Measurements from ENCODE around the gene LIN37. TPM values are rescaled to one million over a fixed set of nuclear protein-coding genes. Genes with fewer than 3 reads are reported as not detected.

The LIN37 gene
- total RNA-seq, 1 donor from 2014 or later, result 9.0 TPM

GRCh38 chr19:35756377-35757230, 8.2 kb downstream of the LIN37 start, which contains the start of gene HSPB6:
HSPB6 (minus strand) TSS chr19:35757029; CDS start chr19:35757008, 21 bp downstream.
- TF ChIP-seq CTCF (IDR thresholded peaks at IDR 0.05; ENCODE audit: unreplicated experiment), result no peak
- Mint-ChIP-seq H3K36me3 (ENCODE audit: low read depth, unreplicated experiment) (peaks cover 8% of the 10 kb centered on the region), H3K4me1 (ENCODE audit: unreplicated experiment) (peaks cover 18% of the 10 kb centered on the region), H3K27ac (ENCODE audit: unreplicated experiment) (peak within 1 kb of the TSS; percentile 86), H3K27me3 (ENCODE audit: unreplicated experiment) (peaks cover 25% of the 10 kb centered on the region), H3K4me3 (ENCODE audit: unreplicated experiment) (peak within 1 kb of the TSS; percentile 94), H3K9me3 (ENCODE audit: unreplicated experiment) (no peaks in the 10 kb centered on the region)
- peak; percentile 37 for DNase-seq (ENCODE audit: low spot score)

GRCh38 chr19:35757231-35757748, 8.9 kb downstream of the LIN37 start:
- no peak for TF ChIP-seq CTCF (IDR thresholded peaks at IDR 0.05; ENCODE audit: unreplicated experiment)
- Mint-ChIP-seq H3K9me3 (ENCODE audit: unreplicated experiment) (no peaks in the 10 kb centered on the region), H3K27me3 (ENCODE audit: unreplicated experiment) (peaks cover 27% of the 10 kb centered on the region), H3K27ac (ENCODE audit: unreplicated experiment) (no peak overlapping the region), H3K4me3 (ENCODE audit: unreplicated experiment) (peak overlapping the region; percentile 94), H3K36me3 (ENCODE audit: low read depth, unreplicated experiment) (peaks cover 8% of the 10 kb centered on the region), H3K4me1 (ENCODE audit: unreplicated experiment) (peaks cover 18% of the 10 kb centered on the region)
- DNase-seq (ENCODE audit: low spot score), result peak; percentile 32

GRCh38 chr19:35757749-35758608, 9.6 kb downstream of the LIN37 start, which contains the start of gene PROSER3:
PROSER3 (plus strand) TSS chr19:35758176; CDS start chr19:35758216, 40 bp downstream.
- peaks cover 8% of the 10 kb centered on the region for H3K36me3 Mint-ChIP-seq (ENCODE audit: low read depth, unreplicated experiment)
- no peaks in the 10 kb centered on the region for H3K9me3 Mint-ChIP-seq (ENCODE audit: unreplicated experiment)
- H3K27me3 Mint-ChIP-seq (ENCODE audit: unreplicated experiment), result peaks cover 27% of the 10 kb centered on the region
- H3K27ac Mint-ChIP-seq (ENCODE audit: unreplicated experiment), result peak within 1 kb of the TSS; percentile 86
- no peak for TF ChIP-seq CTCF (IDR thresholded peaks at IDR 0.05; ENCODE audit: unreplicated experiment)
- DNase-seq (ENCODE audit: low spot score), result peak; percentile 93
- peak within 1 kb of the TSS; percentile 94 for H3K4me3 Mint-ChIP-seq (ENCODE audit: unreplicated experiment)
- H3K4me1 Mint-ChIP-seq (ENCODE audit: unreplicated experiment), result peaks cover 18% of the 10 kb centered on the region

- Mint-ChIP-seq H3K4me3 (ENCODE audit: unreplicated experiment) (peak overlapping the region; percentile 70), H3K27ac (ENCODE audit: unreplicated experiment) (peak overlapping the region; percentile 31), H3K36me3 (ENCODE audit: low read depth, unreplicated experiment) (peaks cover 5% of the 10 kb centered on the region), H3K4me1 (ENCODE audit: unreplicated experiment) (peaks cover 18% of the 10 kb centered on the region), H3K27me3 (ENCODE audit: unreplicated experiment) (peaks cover 21% of the 10 kb centered on the region), H3K9me3 (ENCODE audit: unreplicated experiment) (no peaks in the 10 kb centered on the region)
- TF ChIP-seq CTCF (IDR thresholded peaks at IDR 0.05; ENCODE audit: unreplicated experiment), result no peak
- DNase-seq (ENCODE audit: low spot score), result no peak
Measured at GRCh38 chr19:35759697-35760096, 11.3 kb downstream of the LIN37 start.
